Suprapubic skin (tissue), 3 donors: ENCODE measurements around the gene GAB1.

Experiments used
- POLR2AphosphoS5 ChIP-seq, 3 donors: sonication (generic); formaldehyde crosslinking; IDR thresholded peaks; one replicate each; pipeline ENCODE4 v1.6.1; 2017; ENCODE audit warnings: antibody characterized with exemption in 3 of 3
- TF ChIP-seq, protein P1 (sequence below), 2 donors: fragments of 200-600 bp in 1 of 2; fragments of 450-650 bp in 1 of 2; sonication (generic) in 1 of 2; IDR thresholded peaks; one replicate each; pipeline ENCODE4 v1.5.1; 2016 to 2019; ENCODE audit warnings: antibody characterized with exemption in 2 of 2, mild to moderate bottlenecking in 1 of 2, moderate library complexity in 1 of 2

- TF ChIP-seq POLR2AphosphoS5 (IDR thresholded peaks at IDR 0.05) = no peak
- TF ChIP-seq, protein P1, sequence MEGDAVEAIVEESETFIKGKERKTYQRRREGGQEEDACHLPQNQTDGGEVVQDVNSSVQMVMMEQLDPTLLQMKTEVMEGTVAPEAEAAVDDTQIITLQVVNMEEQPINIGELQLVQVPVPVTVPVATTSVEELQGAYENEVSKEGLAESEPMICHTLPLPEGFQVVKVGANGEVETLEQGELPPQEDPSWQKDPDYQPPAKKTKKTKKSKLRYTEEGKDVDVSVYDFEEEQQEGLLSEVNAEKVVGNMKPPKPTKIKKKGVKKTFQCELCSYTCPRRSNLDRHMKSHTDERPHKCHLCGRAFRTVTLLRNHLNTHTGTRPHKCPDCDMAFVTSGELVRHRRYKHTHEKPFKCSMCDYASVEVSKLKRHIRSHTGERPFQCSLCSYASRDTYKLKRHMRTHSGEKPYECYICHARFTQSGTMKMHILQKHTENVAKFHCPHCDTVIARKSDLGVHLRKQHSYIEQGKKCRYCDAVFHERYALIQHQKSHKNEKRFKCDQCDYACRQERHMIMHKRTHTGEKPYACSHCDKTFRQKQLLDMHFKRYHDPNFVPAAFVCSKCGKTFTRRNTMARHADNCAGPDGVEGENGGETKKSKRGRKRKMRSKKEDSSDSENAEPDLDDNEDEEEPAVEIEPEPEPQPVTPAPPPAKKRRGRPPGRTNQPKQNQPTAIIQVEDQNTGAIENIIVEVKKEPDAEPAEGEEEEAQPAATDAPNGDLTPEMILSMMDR (IDR thresholded peaks at IDR 0.05) = no peak
These were observed 54.6 kb downstream of the GAB1 start for GRCh38 chr4:143391261-143391660.
